ENCODE data around the gene RAX2.

RAX2 gene

GRCh38 chr19:3733549-3734309 lies 38.3 kb downstream of the RAX2 start:
- no peak for DNase-seq (ENCODE audit: low read depth in 2 of 3, low spot score in 1 of 3)

- DNase-seq (ENCODE audit: low read depth in 2 of 3, low spot score in 1 of 3): no peak
These were observed 39.9 kb downstream of the RAX2 start for GRCh38 chr19:3732108-3732507.

- DNase-seq (ENCODE audit: low read depth in 2 of 3, low spot score in 1 of 3): no peak
These were observed 41.5 kb downstream of the RAX2 start for GRCh38 chr19:3730457-3730958.

- DNase-seq (ENCODE audit: low read depth in 2 of 3, low spot score in 1 of 3): no peak
These were observed 46.3 kb downstream of the RAX2 start for GRCh38 chr19:3725640-3726310.

- no peak for DNase-seq (ENCODE audit: low read depth in 2 of 3, low spot score in 1 of 3)
These were observed 46.9 kb downstream of the RAX2 start for GRCh38 chr19:3725121-3725520.

GRCh38 chr19:3723883-3724282 lies 48.1 kb downstream of the RAX2 start:
- DNase-seq (ENCODE audit: low read depth in 2 of 3, low spot score in 1 of 3): no peak

- DNase-seq (ENCODE audit: low read depth in 2 of 3, low spot score in 1 of 3): no peak
These were observed 48.9 kb downstream of the RAX2 start for GRCh38 chr19:3723110-3723488.

- DNase-seq (ENCODE audit: low read depth in 2 of 3, low spot score in 1 of 3): no peak
These were observed 49.5 kb downstream of the RAX2 start for GRCh38 chr19:3722443-3723109.

GRCh38 chr19:3721887-3722442 lies 50.1 kb downstream of the RAX2 start:
- no peak for DNase-seq (ENCODE audit: low read depth in 2 of 3, low spot score in 1 of 3)

- DNase-seq (ENCODE audit: low read depth in 2 of 3, low spot score in 1 of 3): peak; percentile 82 to 93 (median 85)
These were observed 50.7 kb downstream of the RAX2 start for GRCh38 chr19:3721131-3721886.

- no peak for DNase-seq (ENCODE audit: low read depth in 2 of 3, low spot score in 1 of 3)
These were observed 51.6 kb downstream of the RAX2 start for GRCh38 chr19:3720349-3720917.

GRCh38 chr19:3719868-3720267 lies 52.2 kb downstream of the RAX2 start:
- DNase-seq (ENCODE audit: low read depth in 2 of 3, low spot score in 1 of 3): no peak

Data from stimulated activated CD4-positive, alpha-beta T cell treated with anti-CD3 and anti-CD28 coated beads, Interleukin-12 subunit alpha, Interleukin-12 subunit beta, amount 100 ng/mL, for 48 hours (primary cell).